H1 (cell line): ENCODE data around the gene CCT3. TPM values are rescaled to one million over a fixed set of nuclear protein-coding genes. Genes with fewer than 3 reads are reported as not detected.

ENCODE experiments used
- CTCF ChIA-PET: fragments of 300-600 bp; sonication (Branson Sonifier 250); formaldehyde crosslinking; loops from one replicate; lab custom pipeline; 2021; ENCODE audit not compliant: partially characterized antibody; lab: Charles Lee
- POLR2A ChIA-PET: fragments of 300-600 bp; sonication (Branson Sonifier 250); formaldehyde crosslinking; loops from one replicate; lab custom pipeline; 2021; ENCODE audit warnings: inconsistent platforms; ENCODE audit not compliant: partially characterized antibody; lab: Charles Lee
- DNase-seq, 2 experiments: peaks; one replicate each; pipeline versions ENCODE4 v3.0.0 to v3.0.0-alpha.2; 2010 to 2022; ENCODE audit warnings: low spot score in 2 of 2, low read depth in 1 of 2, mixed read lengths in 1 of 2
- FAIRE-seq: peaks from 2 replicates; lab custom pipeline; 2011; peaks lifted over from hg19 to GRCh38; lab: Jason Lieb, UNC
- H2AFZ ChIP-seq: 2 replicates; pipeline ENCODE4 v1.8.1; 2012; ENCODE audit warnings: low read length, inconsistent platforms
- H2AK5ac ChIP-seq: 2 replicates; pipeline ENCODE4 v1.6.1; 2013; ENCODE audit warnings: low read depth, low read length
- H2BK120ac ChIP-seq: replicated peaks from 2 replicates; pipeline ENCODE3; 2013; ENCODE audit warnings: low read depth, low read length, inconsistent platforms
- H2BK12ac ChIP-seq: 2 replicates; pipeline ENCODE4 v1.6.1; 2013; ENCODE audit warnings: low read depth, low read length
- H2BK15ac ChIP-seq: 2 replicates; pipeline ENCODE4 v1.6.1; 2013; ENCODE audit warnings: low read length
- H2BK20ac ChIP-seq: 2 replicates; pipeline ENCODE4 v1.6.1; 2013; ENCODE audit warnings: low read length
- H2BK5ac ChIP-seq: 2 replicates; pipeline ENCODE4 v1.6.1; 2013; ENCODE audit warnings: low read depth, low read length
- H3K14ac ChIP-seq: 2 replicates; pipeline ENCODE4 v1.6.1; 2013; ENCODE audit warnings: inconsistent platforms; ENCODE audit not compliant: insufficient read length
- H3K18ac ChIP-seq: 2 replicates; pipeline ENCODE4 v1.6.1; 2013; ENCODE audit warnings: low read length; ENCODE audit errors: extremely low read depth
- H3K23ac ChIP-seq: 2 replicates; pipeline ENCODE4 v1.6.1; 2013; ENCODE audit warnings: inconsistent platforms; ENCODE audit not compliant: insufficient read length
- H3K23me2 ChIP-seq: 2 replicates; pipeline ENCODE4 v1.6.1; 2013; ENCODE audit warnings: low read depth, low read length
- H3K27ac ChIP-seq: 2 replicates; pipeline ENCODE4 v1.6.1; 2011; ENCODE audit warnings: low read depth, low read length, inconsistent platforms
- H3K27me3 ChIP-seq, 4 experiments: replicated peaks in 1 of 4; 1 replicate in 1 of 4; 2 replicates in 3 of 4; pipeline versions ENCODE4 v1.6.1 to v1.8.1; 2011 to 2013; ENCODE audit warnings: low read length in 3 of 4, mild to moderate bottlenecking in 3 of 4, inconsistent platforms in 2 of 4, mixed read lengths in 2 of 4, moderate library complexity in 1 of 4; ENCODE audit not compliant: control insufficient read depth in 3 of 4, insufficient read depth in 3 of 4; ENCODE audit errors: extremely low read depth in 1 of 4
- H3K36me3 ChIP-seq, 4 experiments: 2 replicates each; pipeline versions ENCODE4 v1.6.1 to v1.8.1; 2011 to 2013; ENCODE audit warnings: mild to moderate bottlenecking in 4 of 4, low read length in 3 of 4, moderate library complexity in 2 of 4, control low read depth in 1 of 4, inconsistent platforms in 1 of 4; ENCODE audit not compliant: insufficient read depth in 4 of 4, control insufficient read depth in 2 of 4
- H3K4ac ChIP-seq: replicated peaks from 2 replicates; pipeline ENCODE3; 2013; ENCODE audit warnings: low read length, low read depth, mixed read lengths, inconsistent platforms; ENCODE audit not compliant: insufficient read length
- H3K4me1 ChIP-seq, 4 experiments: replicated peaks in 1 of 4; 1 replicate in 1 of 4; 2 replicates in 3 of 4; pipeline versions ENCODE4 v1.6.1 to v1.8.1; 2011 to 2013; ENCODE audit warnings: low read length in 3 of 4, inconsistent platforms in 2 of 4, mixed read lengths in 1 of 4; ENCODE audit not compliant: insufficient read depth in 4 of 4, control insufficient read depth in 3 of 4
- H3K4me2 ChIP-seq, 2 experiments: 2 replicates each; pipeline versions ENCODE4 v1.6.1 to v1.8.1; 2011 to 2013; ENCODE audit warnings: low read depth in 2 of 2, low read length in 2 of 2, control low read depth in 1 of 2, inconsistent platforms in 1 of 2, mild to moderate bottlenecking in 1 of 2; ENCODE audit not compliant: insufficient read depth in 1 of 2
- H3K4me3 ChIP-seq, 4 experiments: fragments of 200-600, 300-600 bp in 1 of 4; sonication (generic), shearing (Covaris generic), sonication (Bioruptor Twin) in 1 of 4; 2 replicates each; pipeline versions ENCODE4 v1.5.1 to v1.8.1; 2011 to 2016; ENCODE audit warnings: low read length in 4 of 4, low read depth in 3 of 4, control low read depth in 2 of 4, inconsistent platforms in 2 of 4, mild to moderate bottlenecking in 2 of 4, mixed read lengths in 1 of 4, moderate library complexity in 1 of 4; ENCODE audit not compliant: insufficient read depth in 2 of 4; ENCODE audit errors: extremely low read depth in 1 of 4
- H3K56ac ChIP-seq: replicated peaks from 2 replicates; pipeline ENCODE3; 2013; ENCODE audit warnings: low read depth, mild to moderate bottlenecking, mixed read lengths, low read length, inconsistent platforms; ENCODE audit not compliant: insufficient read length
- H3K79me1 ChIP-seq: 2 replicates; pipeline ENCODE4 v1.6.1; 2013; ENCODE audit warnings: low read depth, low read length, control low read depth
- H3K79me2 ChIP-seq, 2 experiments: 2 replicates each; pipeline versions ENCODE4 v1.6.1 to v1.8.1; 2012 to 2013; ENCODE audit warnings: low read length in 2 of 2, mild to moderate bottlenecking in 2 of 2, inconsistent platforms in 1 of 2; ENCODE audit not compliant: insufficient read depth in 2 of 2, control insufficient read depth in 1 of 2
- H3K9ac ChIP-seq, 4 experiments: replicated peaks in 1 of 4; 1 replicate in 1 of 4; 2 replicates in 3 of 4; pipeline versions ENCODE4 v1.6.1 to v1.8.1; 2011 to 2013; ENCODE audit warnings: low read depth in 3 of 4, low read length in 3 of 4, control low read depth in 2 of 4, mild to moderate bottlenecking in 2 of 4, moderate library complexity in 2 of 4, inconsistent platforms in 1 of 4; ENCODE audit errors: extremely low read depth in 1 of 4
- H3K9me3 ChIP-seq, 2 experiments: 2 replicates each; pipeline versions ENCODE4 v1.6.1 to v1.8.1; 2012 to 2013; ENCODE audit warnings: mild to moderate bottlenecking in 2 of 2, moderate library complexity in 2 of 2, control low read depth in 1 of 2, inconsistent platforms in 1 of 2, low read depth in 1 of 2, low read length in 1 of 2, mixed read lengths in 1 of 2; ENCODE audit not compliant: insufficient read depth in 2 of 2
- H4K20me1 ChIP-seq, 2 experiments: replicated peaks in 1 of 2; 2 replicates each; pipeline versions ENCODE3 to v1.8.1; 2011 to 2013; ENCODE audit warnings: inconsistent platforms in 2 of 2, low read length in 2 of 2, mild to moderate bottlenecking in 1 of 2; ENCODE audit not compliant: insufficient read depth in 2 of 2, control insufficient read depth in 1 of 2
- H4K5ac ChIP-seq: 2 replicates; pipeline ENCODE4 v1.6.1; 2013; ENCODE audit warnings: low read length, low read depth, mixed read lengths, inconsistent platforms; ENCODE audit not compliant: insufficient read length
- H4K8ac ChIP-seq: 2 replicates; pipeline ENCODE4 v1.8.0; 2013; ENCODE audit warnings: mild to moderate bottlenecking, moderate library complexity, low read length, inconsistent platforms; ENCODE audit not compliant: insufficient read depth; ENCODE audit errors: extremely low read depth
- H4K91ac ChIP-seq: replicated peaks from 2 replicates; pipeline ENCODE3; 2013; ENCODE audit warnings: low read length, mixed read lengths, inconsistent platforms; ENCODE audit not compliant: insufficient read length
- EGR1 ChIP-seq: IDR thresholded peaks from 2 replicates; pipeline ENCODE4 v1.6.1; 2011; ENCODE audit warnings: low read depth, low read length, borderline replicate concordance
- POLR2AphosphoS5 ChIP-seq: IDR thresholded peaks from 2 replicates; pipeline ENCODE4 v1.6.1; 2011; ENCODE audit warnings: low read depth, low read length
- RAD21 ChIP-seq, 2 experiments: IDR thresholded peaks in 1 of 2; conservative IDR thresholded peaks in 1 of 2; 2 replicates each; pipeline ENCODE4 v1.6.1; 2011; ENCODE audit warnings: low read depth in 2 of 2, low read length in 2 of 2, improper control_type of control experiment in 1 of 2, inconsistent platforms in 1 of 2, mild to moderate bottlenecking in 1 of 2, moderate library complexity in 1 of 2
- RNF2 ChIP-seq: fragments of 200-900, 300-1000 bp; sonication (generic); IDR thresholded peaks from 2 replicates; pipeline ENCODE4 v1.7.1; 2016; ENCODE audit warnings: borderline replicate concordance, low read depth, mild to moderate bottlenecking, antibody characterized with exemption, low read length; ENCODE audit not compliant: poor library complexity, severe bottlenecking; ENCODE audit errors: missing control alignments
- SIN3A ChIP-seq, 2 experiments: IDR thresholded peaks in 1 of 2; conservative IDR thresholded peaks in 1 of 2; 2 replicates each; pipeline ENCODE4 v1.6.1; 2011 to 2012; ENCODE audit warnings: low read length in 2 of 2, improper control_type of control experiment in 1 of 2, low read depth in 1 of 2, mild to moderate bottlenecking in 1 of 2
- SIX5 ChIP-seq: IDR thresholded peaks from 2 replicates; pipeline ENCODE4 v1.6.1; 2011; ENCODE audit warnings: mild to moderate bottlenecking, low read depth, low read length
- SRF ChIP-seq: IDR thresholded peaks from 2 replicates; pipeline ENCODE4 v1.6.1; 2011; ENCODE audit warnings: mild to moderate bottlenecking, low read depth, low read length, moderate library complexity
- TAF1 ChIP-seq: IDR thresholded peaks from 2 replicates; pipeline ENCODE4 v1.6.1; 2011; ENCODE audit warnings: mild to moderate bottlenecking, low read depth, low read length
- TCF12 ChIP-seq: IDR thresholded peaks from 2 replicates; pipeline ENCODE4 v1.6.1; 2011; ENCODE audit warnings: low read depth, mild to moderate bottlenecking, low read length
- TEAD4 ChIP-seq: IDR thresholded peaks from 2 replicates; pipeline ENCODE4 v1.6.1; 2012; ENCODE audit warnings: low read depth, low read length, inconsistent platforms, mixed read lengths
- polyA plus RNA-seq, 7 experiments: library from polyadenylated mRNA; depleted of rRNA in 3 of 7; stranded (reverse) in 5 of 7; unstranded in 2 of 7; fragments of >200 nt in 5 of 7; fragments of 200-250 nt in 2 of 7; gene quantifications; 1 replicate in 5 of 7; 2 replicates in 1 of 7; 4 replicates in 1 of 7; pipeline versions ENCODE4 v1.2.1 to v1.2.3, GENCODE V29; 2011 to 2013; ENCODE audit warnings: missing spikeins in 2 of 7, mixed read lengths in 2 of 7
- total RNA-seq: library from RNA; stranded (reverse); fragmentation: NEBNext Ultra II Directional; extraction: Animal tissue kit (Norgen Biotek cat#: 25700); gene quantifications from 2 replicates; pipeline ENCODE4 v1.2.1, GENCODE V29; 2021
- TF ChIP-seq, protein P1 (sequence below): IDR thresholded peaks from 2 replicates; pipeline ENCODE4 v1.6.1; 2011; ENCODE audit warnings: low read length, improper control_type of control experiment
- TF ChIP-seq, protein P2 (sequence below): IDR thresholded peaks from 2 replicates; pipeline ENCODE4 v1.6.1; 2011; ENCODE audit warnings: low read depth, mild to moderate bottlenecking, low read length; ENCODE audit not compliant: insufficient read depth

The CCT3 gene
- total and polyA plus RNA-seq, 2 of the 8 experiments (the other 6 are each of a cell fraction or from before 2014, with no cell fraction given): 431 to 480 TPM

DNA sequence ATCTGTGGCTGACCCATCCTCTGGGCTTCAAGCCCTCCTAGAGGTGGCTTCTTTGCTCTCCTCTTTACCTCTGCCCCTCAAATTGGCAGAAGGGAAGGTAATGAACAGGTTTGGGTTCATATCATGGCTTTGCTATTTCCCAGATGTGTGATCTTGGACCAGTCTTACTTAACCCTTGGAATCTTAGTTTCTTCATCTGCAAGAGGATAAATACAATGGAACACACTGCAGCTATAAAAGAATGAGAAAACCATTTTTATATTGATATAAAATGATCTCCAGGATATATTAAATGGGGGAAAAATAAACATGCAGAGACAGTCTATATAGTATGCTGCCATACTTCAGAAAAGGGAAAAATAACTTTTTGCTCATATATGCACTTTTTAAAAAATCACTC, 48.2 kb downstream of the CCT3 start:
- CTCF ChIA-PET: no interaction called here
- POLR2A ChIA-PET: interaction anchor here (1.6 to 2.9 kb wide), 2 partner anchors 8 to 23 kb away, joined by 5 to 31 read pairs; partner anchors contain the start of gene SMG5
- TF ChIP-seq, protein P1, sequence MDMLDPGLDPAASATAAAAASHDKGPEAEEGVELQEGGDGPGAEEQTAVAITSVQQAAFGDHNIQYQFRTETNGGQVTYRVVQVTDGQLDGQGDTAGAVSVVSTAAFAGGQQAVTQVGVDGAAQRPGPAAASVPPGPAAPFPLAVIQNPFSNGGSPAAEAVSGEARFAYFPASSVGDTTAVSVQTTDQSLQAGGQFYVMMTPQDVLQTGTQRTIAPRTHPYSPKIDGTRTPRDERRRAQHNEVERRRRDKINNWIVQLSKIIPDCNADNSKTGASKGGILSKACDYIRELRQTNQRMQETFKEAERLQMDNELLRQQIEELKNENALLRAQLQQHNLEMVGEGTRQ: no peak
- TF ChIP-seq EGR1: no peak
- no peak for TF ChIP-seq POLR2AphosphoS5
- no peak for TF ChIP-seq SIN3A (conservative IDR thresholded peaks at IDR 0.05 in 1 of 2, IDR thresholded peaks at IDR 0.05 in 1 of 2; ENCODE audit: low read depth in 1 of 2, low read length in 2 of 2)
- no peak for TF ChIP-seq TCF12
- TF ChIP-seq, protein P2, sequence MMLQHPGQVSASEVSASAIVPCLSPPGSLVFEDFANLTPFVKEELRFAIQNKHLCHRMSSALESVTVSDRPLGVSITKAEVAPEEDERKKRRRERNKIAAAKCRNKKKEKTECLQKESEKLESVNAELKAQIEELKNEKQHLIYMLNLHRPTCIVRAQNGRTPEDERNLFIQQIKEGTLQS: no peak
- no peak for TF ChIP-seq RAD21 (IDR thresholded peaks at IDR 0.05 in 1 of 2, conservative IDR thresholded peaks at IDR 0.05 in 1 of 2; ENCODE audit: low read depth in 2 of 2, low read length in 2 of 2)
- no peak for TF ChIP-seq TAF1
- no peak for TF ChIP-seq RNF2
- TF ChIP-seq SRF: no peak
- no peak for TF ChIP-seq TEAD4
- no peak for TF ChIP-seq SIX5

More for the DNA sequence above, 48.2 kb downstream of the CCT3 start:
- no peak overlapping the region for H2BK20ac ChIP-seq
- H3K23me2 ChIP-seq: peaks cover 2% of the 10 kb centered on the region; the same call in 1 of the 2 replicates
- peaks cover 0 to 3% of the 10 kb centered on the region in 2 experiments for H4K20me1 ChIP-seq
- H2BK120ac ChIP-seq: no peak overlapping the region
- H4K91ac ChIP-seq: no peak overlapping the region
- H2BK5ac ChIP-seq: no peak overlapping the region
- H4K5ac ChIP-seq: no peak overlapping the region
- no peak overlapping the region for H3K9ac ChIP-seq
- no peak overlapping the region for H3K18ac ChIP-seq
- no peak overlapping the region for H2AK5ac ChIP-seq
- H3K4me3 ChIP-seq: no peak overlapping the region
- no peak overlapping the region for H3K14ac ChIP-seq
- no peaks in the 10 kb centered on the region for H3K27me3 ChIP-seq
- 0 out of 2 replicates have a peak, but pooled peaks cover 1% of the 10 kb centered on the region for H3K79me1 ChIP-seq
- no peak overlapping the region for H2BK15ac ChIP-seq
- DNase-seq: no peak
- no peak overlapping the region for H2BK12ac ChIP-seq
- H3K4me2 ChIP-seq: no peak overlapping the region
- H4K8ac ChIP-seq: no peak overlapping the region
- no peak overlapping the region for H3K23ac ChIP-seq
- no peaks in the 10 kb centered on the region for H3K79me2 ChIP-seq
- H3K36me3 ChIP-seq: peaks cover 0 to 7% (median 0%) of the 10 kb centered on the region in 4 experiments; a peak in 2 of 8 replicates
- peaks cover 0 to 7% (median under 1%) of the 10 kb centered on the region in 4 experiments; a peak in 2 of 7 replicates for H3K4me1 ChIP-seq
- no peak overlapping the region for H3K4ac ChIP-seq
- no peaks in the 10 kb centered on the region for H3K9me3 ChIP-seq
- H2AFZ ChIP-seq: no peak overlapping the region
- H3K56ac ChIP-seq: no peak overlapping the region
- no peak overlapping the region for H3K27ac ChIP-seq
- FAIRE-seq: no peak
